Cardiac septum (tissue), 1 donor: Measurements from ENCODE around the gene GAA. TPM values are rescaled to one million over a fixed set of nuclear protein-coding genes. Genes with fewer than 3 reads are reported as not detected.

Experiments
- DNase-seq: peaks from one replicate; pipeline ENCODE4 v3.0.0-alpha.2; 2020; ENCODE audit warnings: low spot score
- intact Hi-C: fragments of 100-400 bp; cut with DNase I; formaldehyde crosslinking; loops from one replicate; pipeline ENCODE4 v1.14.0; 2022
- microRNA-seq: library from miRNA; unstranded; fragments of <30 nt; microRNA quantifications from one replicate; pipeline ENCODE4 v1.2.0, GENCODE V29; 2020
- total RNA-seq: library from RNA; stranded (reverse); fragmentation: NEBNext Ultra II Directional; extraction: Animal tissue kit (Norgen Biotek cat#: 25700); gene quantifications from one replicate; pipeline ENCODE4 v1.2.1, GENCODE V29; 2021
- donor health status: DM: no; HTN: no; CAD: no.

GAA gene
- total RNA-seq, 1 donor from 2014 or later = 47.0 TPM

- DNase-seq = no peak
- intact Hi-C loops = no loop called here
Measured at GRCh38 chr17:80164185-80164584, 62.8 kb downstream of the GAA start.

DNA sequence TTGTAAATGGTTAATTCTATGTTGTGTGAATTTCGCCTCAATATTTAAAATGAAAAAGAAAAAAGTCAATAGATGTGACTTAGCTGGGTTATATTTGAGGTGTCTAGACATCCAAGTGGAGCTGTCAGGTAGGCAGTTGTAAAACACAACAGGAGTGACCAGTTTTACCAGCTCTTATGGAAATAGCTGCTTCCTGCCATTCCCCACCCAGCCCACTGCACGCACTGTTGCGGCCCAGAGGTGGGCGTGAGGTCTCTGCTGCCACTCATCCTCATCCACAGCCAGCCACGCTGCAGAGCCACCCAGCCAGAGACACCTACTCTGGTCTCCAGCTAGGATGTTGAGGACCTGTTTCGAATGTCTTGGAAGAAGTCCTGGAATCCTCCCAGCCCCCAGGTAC lies 65.1 kb downstream of the GAA start:
- intact Hi-C loops = no loop called here
- no peak for DNase-seq

- intact Hi-C loops = no loop called here
- no peak for DNase-seq
Measured at GRCh38 chr17:80168371-80168770, 67.0 kb downstream of the GAA start.

DNA sequence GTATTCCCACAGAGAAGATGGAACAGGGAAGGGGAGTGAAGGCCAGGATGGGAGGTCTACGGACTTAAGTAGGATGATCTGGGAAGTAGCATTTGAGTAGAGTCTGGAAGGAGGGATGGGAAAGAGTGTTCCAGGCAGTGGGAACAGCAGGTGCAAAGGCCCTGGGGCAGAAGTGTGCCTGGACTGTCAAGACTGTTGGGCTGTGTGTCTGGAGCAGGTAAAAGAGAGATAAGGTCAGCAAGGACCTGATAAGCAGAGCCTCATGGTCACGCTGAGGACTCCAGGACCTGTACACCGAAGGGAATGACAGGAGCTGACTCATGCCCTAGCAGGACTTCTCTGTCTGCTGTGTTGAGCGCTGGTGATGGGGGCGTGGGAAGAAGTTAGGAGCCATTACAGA lies 67.7 kb downstream of the GAA start:
- intact Hi-C loops = no loop called here
- no peak for DNase-seq

Small RNA genes lying within 50 kb of the gene (microRNA-seq; reads per million reads assigned to microRNA genes)
- gene MIR1268B = not detected

Other genes with a start within 250 kb of the GAA start
- gene TBC1D16, start 65.7 kb upstream of the GAA start, total RNA-seq = 17.1 TPM
- 9.0 TPM for gene CCDC40, start 64.9 kb upstream of the GAA start, total RNA-seq
- 40.9 TPM for gene EIF4A3, start 45.5 kb downstream of the GAA start, total RNA-seq
- not detected for gene CARD14, start 68.4 kb downstream of the GAA start, total RNA-seq
- 21.4 TPM for gene SGSH, start 118.8 kb downstream of the GAA start, total RNA-seq
- gene SLC26A11, start 118.8 kb downstream of the GAA start, total RNA-seq = 8.3 TPM
- 46.4 TPM for gene RNF213, start 159.3 kb downstream of the GAA start, total RNA-seq